Mesothelial cell of epicardium (in vitro differentiated cells): ENCODE measurements around the gene ADAMTS18. TPM values are rescaled to one million over a fixed set of nuclear protein-coding genes. Genes with fewer than 3 reads are reported as not detected.

Experiments
- DNase-seq, 2 experiments: peaks; one replicate each; pipeline ENCODE4 v3.0.0; 2021; ENCODE audit warnings: low spot score in 2 of 2; ENCODE audit not compliant: unreplicated experiment in 2 of 2
- H3K27ac Mint-ChIP-seq: 2 replicates; pipeline ENCODE4 v1.8.0; 2021; ENCODE audit warnings: mixed read lengths
- H3K27me3 Mint-ChIP-seq: 2 replicates; pipeline ENCODE4 v1.8.0; 2021; ENCODE audit warnings: low read depth, mixed read lengths
- H3K36me3 Mint-ChIP-seq: 2 replicates; pipeline ENCODE4 v1.8.0; 2021; ENCODE audit warnings: mixed read lengths
- H3K4me1 Mint-ChIP-seq: 2 replicates; pipeline ENCODE4 v1.8.0; 2021; ENCODE audit warnings: mixed read lengths
- H3K4me3 Mint-ChIP-seq: 2 replicates; pipeline ENCODE4 v1.8.0; 2021; ENCODE audit warnings: mild to moderate bottlenecking, moderate library complexity, mixed read lengths
- H3K9me3 Mint-ChIP-seq: 2 replicates; pipeline ENCODE4 v1.8.0; 2021; ENCODE audit warnings: mixed read lengths
- total RNA-seq: library from RNA; stranded (reverse); gene quantifications from 3 replicates; pipeline ENCODE4 v1.2.1, GENCODE V29; 2021
- TF ChIP-seq, protein P1 (sequence below): fragments of 200-600 bp; sonication (generic); IDR thresholded peaks from one replicate; pipeline ENCODE4 v1.5.0; 2021; ENCODE audit warnings: antibody characterized with exemption; ENCODE audit not compliant: unreplicated experiment

Gene ADAMTS18
- total RNA-seq, 1 donor from 2014 or later, result 7.9 TPM

DNA sequence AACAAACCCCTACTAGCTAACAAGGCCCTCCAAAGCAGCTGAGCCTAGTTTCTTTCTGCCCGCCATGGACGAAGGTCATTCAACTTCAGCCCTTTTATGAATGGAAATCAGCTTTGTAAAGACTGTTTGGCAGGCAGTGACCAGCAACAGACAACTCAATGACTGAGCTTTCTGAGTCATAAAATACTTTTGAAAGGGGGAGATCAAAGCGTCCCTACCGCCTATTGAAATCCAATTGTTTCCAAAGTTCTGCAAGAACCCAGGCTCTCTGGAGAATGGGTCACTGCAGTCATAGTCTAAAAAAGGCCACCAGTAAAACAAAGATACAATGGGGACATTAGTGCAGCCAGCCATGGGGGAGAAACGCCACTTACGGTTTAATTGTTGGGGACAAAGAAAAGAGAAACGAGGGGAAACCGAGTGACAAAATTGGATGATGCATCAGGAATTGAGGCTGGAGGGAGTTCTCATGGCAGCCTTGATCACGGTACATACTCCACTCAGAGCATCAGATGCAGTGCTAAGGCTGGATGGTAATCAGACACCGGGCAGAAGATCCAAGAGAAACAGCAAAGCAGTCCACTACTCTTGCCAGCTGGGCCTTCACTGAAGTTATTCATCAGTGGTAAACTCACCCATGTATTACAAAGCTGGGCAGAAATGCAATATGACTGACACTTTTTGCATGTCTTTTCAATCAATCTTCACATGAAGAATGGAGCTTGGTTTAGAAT, 9.8 kb downstream of the ADAMTS18 start:
- Mint-ChIP-seq H3K27me3 (no peaks in the 10 kb centered on the region), H3K27ac (no peak overlapping the region), H3K4me1 (peaks cover 26% of the 10 kb centered on the region), H3K36me3 (peaks cover 13% of the 10 kb centered on the region), H3K9me3 (peaks cover 12% of the 10 kb centered on the region), H3K4me3 (no peak overlapping the region)
- TF ChIP-seq, protein P1, sequence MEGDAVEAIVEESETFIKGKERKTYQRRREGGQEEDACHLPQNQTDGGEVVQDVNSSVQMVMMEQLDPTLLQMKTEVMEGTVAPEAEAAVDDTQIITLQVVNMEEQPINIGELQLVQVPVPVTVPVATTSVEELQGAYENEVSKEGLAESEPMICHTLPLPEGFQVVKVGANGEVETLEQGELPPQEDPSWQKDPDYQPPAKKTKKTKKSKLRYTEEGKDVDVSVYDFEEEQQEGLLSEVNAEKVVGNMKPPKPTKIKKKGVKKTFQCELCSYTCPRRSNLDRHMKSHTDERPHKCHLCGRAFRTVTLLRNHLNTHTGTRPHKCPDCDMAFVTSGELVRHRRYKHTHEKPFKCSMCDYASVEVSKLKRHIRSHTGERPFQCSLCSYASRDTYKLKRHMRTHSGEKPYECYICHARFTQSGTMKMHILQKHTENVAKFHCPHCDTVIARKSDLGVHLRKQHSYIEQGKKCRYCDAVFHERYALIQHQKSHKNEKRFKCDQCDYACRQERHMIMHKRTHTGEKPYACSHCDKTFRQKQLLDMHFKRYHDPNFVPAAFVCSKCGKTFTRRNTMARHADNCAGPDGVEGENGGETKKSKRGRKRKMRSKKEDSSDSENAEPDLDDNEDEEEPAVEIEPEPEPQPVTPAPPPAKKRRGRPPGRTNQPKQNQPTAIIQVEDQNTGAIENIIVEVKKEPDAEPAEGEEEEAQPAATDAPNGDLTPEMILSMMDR, result no peak
- DNase-seq, result no peak

DNA sequence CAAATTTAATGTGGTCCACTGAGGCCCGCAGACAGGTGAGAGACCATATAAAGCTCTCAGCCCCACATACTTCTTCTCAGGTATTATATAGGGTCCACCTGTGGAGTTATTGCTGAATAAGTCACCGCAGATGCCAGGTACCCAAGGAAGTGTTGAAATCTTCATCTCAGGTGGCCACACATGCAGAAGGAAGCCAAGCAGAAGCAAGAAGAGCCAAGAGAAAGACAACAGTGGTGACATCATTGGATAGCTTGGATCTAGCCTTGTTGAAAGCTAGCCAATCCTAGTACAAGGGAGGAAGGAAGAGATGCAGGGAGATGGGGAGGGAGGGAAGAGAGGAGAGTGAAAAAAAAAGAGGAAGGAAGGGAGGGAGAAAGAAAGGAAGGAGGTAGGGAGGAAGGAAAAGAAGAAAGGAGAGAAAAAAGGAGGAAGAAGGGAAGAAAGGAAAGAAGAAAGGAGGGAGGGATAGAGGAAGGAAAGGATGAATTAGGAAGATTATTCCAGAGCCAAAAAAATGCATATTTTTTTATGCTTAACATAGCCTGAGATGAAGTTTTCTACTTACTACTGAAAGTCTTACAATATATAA, 12.5 kb downstream of the ADAMTS18 start:
- Mint-ChIP-seq H3K4me3 (no peak overlapping the region), H3K27ac (no peak overlapping the region), H3K27me3 (no peaks in the 10 kb centered on the region), H3K9me3 (no peaks in the 10 kb centered on the region), H3K36me3 (peaks cover 3% of the 10 kb centered on the region), H3K4me1 (peaks cover 43% of the 10 kb centered on the region)
- TF ChIP-seq, protein P1, result no peak
- DNase-seq, result no peak

DNA sequence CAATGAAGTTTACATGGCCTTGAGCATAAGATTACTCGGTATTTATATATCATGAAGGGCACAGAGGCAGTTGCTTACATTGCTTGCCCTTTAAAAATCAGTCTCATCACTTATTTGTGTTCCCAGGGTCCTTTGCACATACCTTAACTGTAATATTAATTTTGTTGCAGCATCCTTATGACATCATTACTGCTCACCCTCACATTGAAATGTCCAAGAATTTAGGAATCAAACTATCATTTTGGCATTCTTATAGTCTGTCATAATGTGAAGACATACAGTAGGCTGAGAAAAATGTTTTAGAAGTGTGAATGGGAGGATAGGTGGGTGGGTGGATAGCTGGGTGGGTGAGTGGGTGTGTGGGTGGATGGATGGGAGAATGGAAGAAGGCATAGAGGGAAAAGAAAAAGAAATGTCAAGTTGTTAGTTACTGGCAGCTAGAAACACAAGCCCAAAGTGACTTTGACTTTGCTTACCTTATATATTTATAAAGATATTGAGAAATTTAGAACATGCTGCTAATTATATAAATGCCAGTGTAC, 17.8 kb downstream of the ADAMTS18 start:
- Mint-ChIP-seq H3K4me1 (peaks cover 37% of the 10 kb centered on the region), H3K27me3 (no peaks in the 10 kb centered on the region), H3K27ac (no peak overlapping the region), H3K9me3 (peaks cover 5% of the 10 kb centered on the region), H3K4me3 (no peak overlapping the region), H3K36me3 (peaks cover 2% of the 10 kb centered on the region)
- TF ChIP-seq, protein P1, result no peak
- DNase-seq, result no peak

DNA sequence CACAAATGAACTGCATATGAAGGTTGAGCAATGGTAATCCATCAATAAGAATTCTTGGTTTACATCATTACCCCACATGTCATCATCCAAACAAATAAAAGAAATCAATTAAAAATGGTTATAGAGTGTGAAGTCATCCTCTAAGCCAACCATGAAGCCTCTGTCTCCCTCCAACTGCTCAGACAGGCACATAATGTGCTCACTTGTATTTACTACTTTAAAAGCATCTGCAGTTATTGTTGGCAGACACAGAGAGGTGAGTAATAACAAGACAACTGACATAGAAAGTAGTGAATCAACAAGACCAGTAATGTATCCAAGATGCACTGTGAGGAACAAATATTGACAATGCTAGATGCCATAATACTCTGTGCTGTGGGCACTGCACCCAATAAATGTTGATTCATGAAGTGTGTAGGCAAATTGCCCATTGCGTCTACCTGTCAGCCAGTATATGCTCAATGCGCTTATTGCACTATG, 20.0 kb downstream of the ADAMTS18 start:
- no peaks in the 10 kb centered on the region for H3K27me3 Mint-ChIP-seq

DNA sequence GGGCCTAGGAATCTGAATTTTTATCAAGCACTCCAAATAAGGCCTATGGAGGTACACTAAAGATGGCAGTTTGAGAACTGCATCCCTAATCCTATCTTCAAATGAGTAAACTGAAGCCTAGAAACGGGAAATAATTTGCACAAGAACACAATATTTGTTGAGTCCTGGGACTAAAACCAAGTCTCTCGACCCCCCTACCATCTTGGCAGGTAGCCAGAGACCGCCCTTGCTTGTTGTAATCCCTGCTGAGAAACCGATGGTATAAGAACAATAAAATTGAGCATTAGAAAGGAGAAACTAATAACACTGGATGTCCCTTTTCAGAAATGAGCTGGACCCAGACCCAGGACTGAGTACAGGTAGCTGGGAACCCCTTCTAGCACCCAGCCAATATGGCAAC, 24.4 kb downstream of the ADAMTS18 start:
- H3K4me3 Mint-ChIP-seq, result no peak overlapping the region
- H3K27ac Mint-ChIP-seq, result no peak overlapping the region
- H3K9me3 Mint-ChIP-seq, result peaks cover 14% of the 10 kb centered on the region
- TF ChIP-seq, protein P1, result no peak
- peaks cover 9% of the 10 kb centered on the region for H3K36me3 Mint-ChIP-seq
- DNase-seq, result no peak
- H3K4me1 Mint-ChIP-seq, result peaks cover 26% of the 10 kb centered on the region
- H3K27me3 Mint-ChIP-seq, result no peaks in the 10 kb centered on the region

More for the DNA sequence above, 20.0 kb downstream of the ADAMTS18 start:
- Mint-ChIP-seq H3K4me1 (peaks cover 30% of the 10 kb centered on the region), H3K4me3 (no peak overlapping the region), H3K9me3 (peaks cover 5% of the 10 kb centered on the region), H3K36me3 (peaks cover 2% of the 10 kb centered on the region), H3K27ac (no peak overlapping the region)
- no peak for DNase-seq
- TF ChIP-seq, protein P1, result no peak
